ENCODE results near the gene TARDBP.

DNA sequence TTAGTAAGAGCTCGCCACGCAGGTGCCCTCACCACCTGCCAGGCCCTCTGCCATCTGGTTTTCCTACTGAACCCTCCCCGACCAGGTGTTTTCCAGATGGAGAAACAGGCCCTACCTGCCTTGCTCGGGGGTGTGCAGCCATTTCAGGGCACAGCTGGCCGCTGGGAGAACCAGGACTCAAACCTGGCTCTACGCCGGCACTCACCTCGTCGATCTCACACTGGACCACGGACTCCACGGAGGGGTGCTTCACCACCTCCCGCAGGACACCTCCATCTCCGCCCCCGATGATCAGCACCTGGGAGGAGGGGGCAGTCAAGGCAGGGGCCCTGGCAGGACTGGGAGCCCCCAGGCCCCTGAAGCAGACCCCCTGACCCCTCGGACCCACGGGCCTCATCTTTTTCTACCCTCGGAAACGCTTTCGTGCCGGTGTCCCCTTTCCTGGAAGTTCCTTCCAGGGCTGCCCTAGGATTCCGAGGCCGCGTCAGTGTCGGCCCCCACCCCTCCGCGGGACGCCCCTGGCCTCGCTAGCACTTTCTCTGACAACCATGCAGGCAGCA is 46.2 kb downstream of the TARDBP start:
- TF ChIP-seq ZNF76 (CRISPR knock-in tag; IDR thresholded peaks at IDR 0.05; ENCODE audit: borderline replicate concordance) (no peak), POLR2A (conservative IDR thresholded peaks at IDR 0.05) (no peak), RCOR1 (IDR thresholded peaks at IDR 0.05; ENCODE audit: borderline replicate concordance in 1 of 2, low read depth in 2 of 2, low read length in 2 of 2) (no peak), ELF2 (CRISPR knock-in tag; IDR thresholded peaks at IDR 0.05) (no peak), ESRRB (CRISPR knock-in tag; IDR thresholded peaks at IDR 0.05; ENCODE audit: borderline replicate concordance) (no peak), EZH2 (IDR thresholded peaks at IDR 0.05; ENCODE audit: borderline replicate concordance, low read depth, low read length) (no peak), REST (IDR thresholded peaks at IDR 0.05; ENCODE audit: borderline replicate concordance) (no peak), REST (CRISPR knock-in tag; IDR thresholded peaks at IDR 0.05; ENCODE audit: low read depth) (no peak), EP300 (IDR thresholded peaks at IDR 0.05; ENCODE audit: low read length) (no peak), ZZZ3 (IDR thresholded peaks at IDR 0.05) (no peak)
- TF ChIP-seq, protein P1, sequence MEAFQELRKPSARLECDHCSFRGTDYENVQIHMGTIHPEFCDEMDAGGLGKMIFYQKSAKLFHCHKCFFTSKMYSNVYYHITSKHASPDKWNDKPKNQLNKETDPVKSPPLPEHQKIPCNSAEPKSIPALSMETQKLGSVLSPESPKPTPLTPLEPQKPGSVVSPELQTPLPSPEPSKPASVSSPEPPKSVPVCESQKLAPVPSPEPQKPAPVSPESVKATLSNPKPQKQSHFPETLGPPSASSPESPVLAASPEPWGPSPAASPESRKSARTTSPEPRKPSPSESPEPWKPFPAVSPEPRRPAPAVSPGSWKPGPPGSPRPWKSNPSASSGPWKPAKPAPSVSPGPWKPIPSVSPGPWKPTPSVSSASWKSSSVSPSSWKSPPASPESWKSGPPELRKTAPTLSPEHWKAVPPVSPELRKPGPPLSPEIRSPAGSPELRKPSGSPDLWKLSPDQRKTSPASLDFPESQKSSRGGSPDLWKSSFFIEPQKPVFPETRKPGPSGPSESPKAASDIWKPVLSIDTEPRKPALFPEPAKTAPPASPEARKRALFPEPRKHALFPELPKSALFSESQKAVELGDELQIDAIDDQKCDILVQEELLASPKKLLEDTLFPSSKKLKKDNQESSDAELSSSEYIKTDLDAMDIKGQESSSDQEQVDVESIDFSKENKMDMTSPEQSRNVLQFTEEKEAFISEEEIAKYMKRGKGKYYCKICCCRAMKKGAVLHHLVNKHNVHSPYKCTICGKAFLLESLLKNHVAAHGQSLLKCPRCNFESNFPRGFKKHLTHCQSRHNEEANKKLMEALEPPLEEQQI (IDR thresholded peaks at IDR 0.05): no peak

All from K562 (cell line).